Naive B cell (primary cell): ENCODE data around the gene KCNJ8. TPM values are rescaled to one million over a fixed set of nuclear protein-coding genes. Genes with fewer than 3 reads are reported as not detected.

Experiments
- ATAC-seq, 2 donors: fragments of 150-1000 bp; cut with Tn5 transposase; 2 replicates each; pipeline ENCODE4 v1.10.0; 2021; ENCODE audit warnings: low read depth in 2 of 2, mild to moderate bottlenecking in 2 of 2, moderate library complexity in 2 of 2
- DNase-seq: peaks from one replicate; pipeline ENCODE4 v3.0.0; 2022
- H3K27ac Mint-ChIP-seq, 6 donors: one replicate each; pipeline ENCODE4 v1.8.0; 2020 to 2022; ENCODE audit warnings: mild to moderate bottlenecking in 6 of 6, mixed read lengths in 6 of 6, moderate library complexity in 5 of 6, inconsistent platforms in 2 of 6
- H3K27me3 Mint-ChIP-seq, 3 donors: one replicate each; pipeline ENCODE4 v1.8.0; 2021 to 2022; ENCODE audit warnings: mixed read lengths in 3 of 3, mild to moderate bottlenecking in 1 of 3
- H3K36me3 Mint-ChIP-seq, 2 donors: one replicate each; pipeline ENCODE4 v1.8.0; 2020 to 2022; ENCODE audit warnings: mixed read lengths in 2 of 2, inconsistent platforms in 1 of 2, mild to moderate bottlenecking in 1 of 2
- H3K4me1 Mint-ChIP-seq, 3 donors: one replicate each; pipeline ENCODE4 v1.8.0; 2020 to 2022; ENCODE audit warnings: mixed read lengths in 3 of 3, inconsistent platforms in 1 of 3, mild to moderate bottlenecking in 1 of 3, moderate library complexity in 1 of 3
- H3K4me3 Mint-ChIP-seq, 8 donors: one replicate each; pipeline ENCODE4 v1.8.0; 2020 to 2022; ENCODE audit warnings: mild to moderate bottlenecking in 8 of 8, mixed read lengths in 8 of 8, moderate library complexity in 8 of 8, inconsistent platforms in 2 of 8
- H3K9me3 Mint-ChIP-seq, 7 donors: one replicate each; pipeline ENCODE4 v1.8.0; 2020 to 2022; ENCODE audit warnings: mixed read lengths in 7 of 7, mild to moderate bottlenecking in 5 of 7, inconsistent platforms in 2 of 7, moderate library complexity in 1 of 7
- polyA plus RNA-seq, 6 donors: library from polyadenylated mRNA; unstranded; fragments of 300-500 nt; fragmentation: Illumina TruSeq; gene quantifications; one replicate each; pipeline ENCODE4 v1.2.3, GENCODE V29; 2021; ENCODE audit warnings: low read depth in 6 of 6

KCNJ8 gene
- polyA plus RNA-seq, 6 donors from 2014 or later, result not detected

DNA sequence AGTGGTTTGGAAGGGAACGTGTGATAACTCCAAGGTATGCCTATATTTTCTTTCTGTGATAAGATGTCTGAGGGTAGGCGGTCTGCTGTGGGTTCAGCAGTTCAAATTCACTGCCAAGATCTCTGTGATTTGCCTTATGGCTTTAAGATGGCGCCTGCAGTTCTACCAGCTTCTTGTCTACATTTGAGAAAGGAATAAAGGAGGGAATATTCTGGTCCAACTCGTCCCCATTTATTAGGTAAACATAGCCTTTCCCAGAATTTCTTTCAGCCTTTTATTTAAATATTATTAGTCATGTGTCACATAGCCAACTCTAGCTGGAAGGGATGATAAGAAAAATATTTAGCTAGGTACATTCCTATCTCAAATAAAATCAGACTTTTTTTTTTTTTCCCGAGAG is 48.8 kb downstream of the KCNJ8 start:
- Mint-ChIP-seq H3K36me3 (no peaks in the 10 kb centered on the region), H3K4me1 (no peaks in the 10 kb centered on the region), H3K27me3 (peaks cover 0 to 4% (median 0%) of the 10 kb centered on the region in 3 donors), H3K9me3 (no peaks in the 10 kb centered on the region), H3K27ac (no peak overlapping the region), H3K4me3 (no peak overlapping the region)
- DNase-seq (no peak), ATAC-seq (no peak)

GRCh38 chr12:21718944-21719650 is 55.4 kb downstream of the KCNJ8 start:
- H3K27me3 Mint-ChIP-seq, result peaks cover 4 to 16% (median 12%) of the 10 kb centered on the region in 3 donors
- H3K9me3 Mint-ChIP-seq, result no peaks in the 10 kb centered on the region
- no peak for ATAC-seq
- no peak overlapping the region for H3K4me3 Mint-ChIP-seq
- no peaks in the 10 kb centered on the region for H3K4me1 Mint-ChIP-seq
- no peak for DNase-seq
- no peaks in the 10 kb centered on the region for H3K36me3 Mint-ChIP-seq
- no peak overlapping the region for H3K27ac Mint-ChIP-seq

DNA sequence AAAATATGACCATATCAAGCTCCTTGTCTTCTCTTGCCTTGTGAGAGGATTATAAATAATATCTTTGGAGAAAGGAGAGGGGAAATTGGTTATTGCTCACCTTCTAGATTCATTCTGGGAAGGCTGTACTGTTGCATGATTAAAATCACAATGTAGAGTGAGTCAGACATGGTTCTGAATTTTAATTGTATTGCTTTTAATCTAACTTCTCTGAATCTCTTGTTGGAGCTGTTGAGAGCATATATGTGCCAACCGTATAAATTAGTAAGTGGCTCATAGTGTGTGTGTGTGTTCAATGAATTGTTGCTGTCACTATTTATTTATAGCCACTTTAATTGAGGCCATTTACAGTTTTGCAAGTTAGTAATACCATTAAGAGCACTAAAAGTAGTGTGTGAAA is 56.1 kb downstream of the KCNJ8 start:
- ATAC-seq, result no peak
- Mint-ChIP-seq H3K4me1 (no peaks in the 10 kb centered on the region), H3K36me3 (no peaks in the 10 kb centered on the region), H3K9me3 (no peaks in the 10 kb centered on the region), H3K27ac (no peak overlapping the region), H3K27me3 (peaks cover 4 to 18% (median 14%) of the 10 kb centered on the region in 3 donors), H3K4me3 (no peak overlapping the region)
- DNase-seq, result no peak

DNA sequence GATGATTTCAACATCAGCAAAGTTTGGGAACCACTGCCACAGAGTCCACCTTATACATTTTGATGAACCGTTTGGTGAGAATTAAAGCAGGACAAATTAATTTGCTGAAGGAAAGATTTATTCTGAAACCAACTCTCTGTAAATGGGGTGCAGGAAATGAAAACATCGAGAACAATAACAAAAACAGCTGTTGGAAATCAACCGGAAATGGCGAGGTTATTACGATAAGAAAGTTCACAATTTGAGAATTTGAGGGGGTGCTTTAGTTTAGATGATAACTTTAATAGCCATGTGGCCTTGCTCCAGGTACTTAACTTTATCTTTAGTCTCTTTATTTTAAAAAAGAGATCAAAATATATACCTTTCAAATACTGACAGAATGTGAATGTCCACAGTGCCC is 56.7 kb downstream of the KCNJ8 start:
- DNase-seq (no peak), ATAC-seq (no peak)
- Mint-ChIP-seq H3K27me3 (peaks cover 4 to 18% (median 14%) of the 10 kb centered on the region in 3 donors), H3K27ac (no peak overlapping the region), H3K36me3 (no peaks in the 10 kb centered on the region), H3K4me3 (no peak overlapping the region), H3K4me1 (no peaks in the 10 kb centered on the region), H3K9me3 (no peaks in the 10 kb centered on the region)

GRCh38 chr12:21715386-21715785 is 59.1 kb downstream of the KCNJ8 start:
- Mint-ChIP-seq H3K27ac (peak overlapping the region in 1 of 6 donors; percentile 18), H3K36me3 (no peaks in the 10 kb centered on the region), H3K9me3 (no peaks in the 10 kb centered on the region), H3K4me1 (no peaks in the 10 kb centered on the region), H3K27me3 (peaks cover 9 to 34% (median 14%) of the 10 kb centered on the region in 3 donors), H3K4me3 (no peak overlapping the region)
- DNase-seq (no peak), ATAC-seq (no peak)

Other genes starting within 250 kb of the KCNJ8 start
- under 1 TPM in 3 of 6 donors, not detected in 3; 0.47 to 0.65 (median 0.65) TPM for gene SPX, start 248.4 kb downstream of the KCNJ8 start, polyA plus RNA-seq
- gene GYS2, start 169.9 kb downstream of the KCNJ8 start, polyA plus RNA-seq, result not detected
- 100 to 1,000 TPM; 173 to 356 (median 296) TPM for gene LDHB, start 116.9 kb downstream of the KCNJ8 start, polyA plus RNA-seq
- not detected for gene ABCC9, start 166.7 kb upstream of the KCNJ8 start, polyA plus RNA-seq